GM20000 (cell line): ENCODE results near the gene MPIG6B.

ENCODE experiments used
- DNase-seq: peaks from one replicate; pipeline ENCODE4 v3.0.0; 2012; ENCODE audit warnings: low spot score
- CTCF ChIP-seq: IDR thresholded peaks from 2 replicates; pipeline ENCODE4 v1.5.1; 2012; ENCODE audit warnings: mild to moderate bottlenecking, control low read depth; ENCODE audit errors: extremely low read depth, missing control alignments

The MPIG6B gene

GRCh38 chr6:31683591-31683990 is 39.6 kb upstream of the MPIG6B start:
- no peak for DNase-seq
- no peak for TF ChIP-seq CTCF

- no peak for TF ChIP-seq CTCF
- DNase-seq = no peak
Measured at GRCh38 chr6:31686483-31686882, 36.7 kb upstream of the MPIG6B start.

- TF ChIP-seq CTCF = no peak
- DNase-seq = no peak
Measured at GRCh38 chr6:31687321-31687720, 35.9 kb upstream of the MPIG6B start.

GRCh38 chr6:31687860-31688693 is 35.1 kb upstream of the MPIG6B start:
- DNase-seq = no peak
- no peak for TF ChIP-seq CTCF

- no peak for DNase-seq
- no peak for TF ChIP-seq CTCF
Measured at GRCh38 chr6:31689249-31690110, 33.7 kb upstream of the MPIG6B start.

- TF ChIP-seq CTCF = no peak
- no peak for DNase-seq
Measured at GRCh38 chr6:31690231-31691077, 32.7 kb upstream of the MPIG6B start.
